HG02938 (cell line): ENCODE results near the gene KLHL11.

ENCODE experiments used
- ATAC-seq: cut with Tn5 transposase; IDR thresholded peaks from one replicate; pipeline ENCODE4 v1.9.1; 2021; ENCODE audit warnings: mild to moderate bottlenecking, moderate library complexity; ENCODE audit not compliant: unreplicated experiment

Gene KLHL11, protein sequence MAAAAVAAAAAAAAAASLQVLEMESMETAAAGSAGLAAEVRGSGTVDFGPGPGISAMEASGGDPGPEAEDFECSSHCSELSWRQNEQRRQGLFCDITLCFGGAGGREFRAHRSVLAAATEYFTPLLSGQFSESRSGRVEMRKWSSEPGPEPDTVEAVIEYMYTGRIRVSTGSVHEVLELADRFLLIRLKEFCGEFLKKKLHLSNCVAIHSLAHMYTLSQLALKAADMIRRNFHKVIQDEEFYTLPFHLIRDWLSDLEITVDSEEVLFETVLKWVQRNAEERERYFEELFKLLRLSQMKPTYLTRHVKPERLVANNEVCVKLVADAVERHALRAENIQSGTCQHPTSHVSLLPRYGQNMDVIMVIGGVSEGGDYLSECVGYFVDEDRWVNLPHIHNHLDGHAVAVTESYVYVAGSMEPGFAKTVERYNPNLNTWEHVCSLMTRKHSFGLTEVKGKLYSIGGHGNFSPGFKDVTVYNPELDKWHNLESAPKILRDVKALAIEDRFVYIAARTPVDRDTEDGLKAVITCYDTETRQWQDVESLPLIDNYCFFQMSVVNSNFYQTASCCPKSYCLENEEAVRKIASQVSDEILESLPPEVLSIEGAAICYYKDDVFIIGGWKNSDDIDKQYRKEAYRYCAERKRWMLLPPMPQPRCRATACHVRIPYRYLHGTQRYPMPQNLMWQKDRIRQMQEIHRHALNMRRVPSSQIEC

DNA sequence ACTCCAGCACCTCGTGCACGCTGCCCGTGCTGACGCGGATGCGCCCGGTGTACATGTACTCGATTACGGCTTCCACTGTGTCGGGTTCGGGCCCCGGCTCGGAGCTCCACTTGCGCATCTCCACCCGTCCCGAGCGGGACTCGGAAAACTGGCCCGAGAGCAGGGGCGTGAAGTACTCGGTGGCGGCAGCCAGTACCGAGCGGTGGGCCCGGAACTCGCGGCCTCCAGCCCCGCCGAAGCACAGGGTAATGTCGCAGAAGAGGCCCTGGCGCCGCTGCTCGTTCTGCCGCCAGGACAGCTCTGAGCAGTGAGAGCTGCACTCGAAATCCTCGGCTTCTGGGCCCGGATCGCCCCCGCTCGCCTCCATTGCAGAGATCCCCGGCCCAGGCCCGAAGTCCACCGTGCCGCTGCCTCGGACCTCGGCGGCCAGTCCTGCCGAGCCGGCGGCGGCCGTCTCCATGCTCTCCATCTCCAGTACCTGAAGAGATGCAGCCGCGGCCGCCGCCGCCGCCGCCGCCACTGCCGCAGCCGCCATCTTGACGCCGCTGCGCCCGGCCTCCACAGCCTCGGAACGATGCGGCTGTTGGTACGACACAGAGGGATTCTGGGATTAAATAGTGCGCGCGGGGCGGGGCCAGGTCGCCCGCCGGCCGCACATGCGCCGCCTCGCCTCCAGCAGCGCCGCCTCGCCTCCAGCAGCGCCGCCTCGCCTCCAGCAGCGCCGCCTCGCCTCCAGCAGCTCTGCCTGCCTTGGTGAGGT, at the start of gene KLHL11:
KLHL11 (minus strand) TSS at position 588 of the 760 bp plus-strand sequence; CDS start at position 535, 53 bp downstream.
- peak; percentile 79 for ATAC-seq

DNA sequence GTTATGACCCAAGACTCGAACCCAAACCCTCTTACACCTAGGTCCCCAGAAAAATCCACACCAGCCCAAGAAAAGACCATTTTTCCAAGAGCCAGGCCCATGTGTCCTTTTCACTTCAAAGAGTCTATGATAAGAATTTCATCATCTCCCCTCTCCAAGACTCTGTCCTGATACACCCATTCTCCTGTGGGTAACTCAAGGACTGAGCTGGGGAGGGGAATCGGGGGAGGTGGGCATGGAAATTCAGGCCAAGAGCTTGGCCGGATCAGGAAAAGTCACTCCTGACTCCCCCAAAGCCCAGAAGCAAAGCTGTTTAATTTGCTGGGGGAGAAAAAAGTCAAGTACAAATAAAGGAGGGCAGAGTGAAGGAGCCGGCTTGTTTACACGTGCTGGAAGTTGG, 49.8 kb upstream of the KLHL11 start:
- ATAC-seq: no peak

DNA sequence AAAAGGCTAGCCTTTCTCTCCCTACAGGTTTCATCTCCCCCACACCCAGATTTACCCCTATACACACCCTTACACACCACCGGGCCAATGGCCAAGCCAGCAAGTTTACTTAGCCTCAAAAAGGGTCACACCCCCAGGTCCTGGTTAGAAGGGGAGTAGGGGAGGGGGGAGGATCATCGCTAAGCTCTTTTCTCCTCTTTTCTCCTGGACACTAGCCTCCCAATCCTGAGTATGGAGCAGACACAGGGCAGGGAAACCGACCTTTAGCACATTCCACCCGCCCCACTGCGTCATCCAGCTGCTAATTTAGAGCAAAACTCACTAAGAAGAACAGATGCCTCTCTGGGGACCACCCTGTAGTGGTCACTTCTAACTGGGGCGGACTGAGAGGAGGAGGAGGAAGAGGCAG, 49.1 kb upstream of the KLHL11 start:
- no peak for ATAC-seq

DNA sequence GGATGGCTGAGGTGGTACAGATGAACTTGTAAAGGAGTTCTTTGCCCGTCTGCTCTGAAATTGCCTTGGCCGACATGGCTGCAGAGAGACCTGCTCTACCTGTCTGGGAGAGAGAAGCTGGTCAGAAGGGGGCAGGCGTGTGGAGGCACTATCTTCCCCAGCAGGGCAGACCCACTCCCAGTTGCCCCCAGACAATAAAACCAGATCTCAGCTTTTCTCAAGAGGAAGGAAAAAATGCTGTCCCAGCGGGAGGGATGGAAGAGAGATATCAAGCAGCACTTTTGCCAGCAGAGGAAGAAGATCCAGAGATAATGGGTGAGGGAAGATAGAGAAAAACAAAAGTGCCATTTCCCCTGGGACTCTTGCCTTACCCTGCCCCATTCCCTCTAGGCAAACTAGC, 48.6 kb upstream of the KLHL11 start:
- ATAC-seq: no peak

DNA sequence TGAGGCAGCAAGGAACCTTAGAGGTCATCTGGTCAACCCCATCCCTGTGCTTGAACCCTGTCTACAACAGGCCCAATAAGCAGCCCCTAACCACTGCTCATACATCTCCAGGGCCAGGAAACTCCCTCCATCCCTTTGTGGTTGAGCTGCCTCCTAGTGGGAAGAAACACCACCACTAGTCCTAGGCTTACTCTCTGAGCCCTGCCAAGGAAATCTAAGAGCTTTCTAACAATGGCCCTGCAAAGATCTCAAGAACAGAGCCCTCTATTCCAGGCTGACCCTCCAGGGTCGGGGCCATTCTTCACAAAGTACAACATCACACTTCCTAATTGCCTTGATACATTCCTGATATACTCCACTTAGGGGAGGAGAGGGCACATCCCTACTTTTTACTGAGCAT, 47.7 kb upstream of the KLHL11 start:
- ATAC-seq: no peak

DNA sequence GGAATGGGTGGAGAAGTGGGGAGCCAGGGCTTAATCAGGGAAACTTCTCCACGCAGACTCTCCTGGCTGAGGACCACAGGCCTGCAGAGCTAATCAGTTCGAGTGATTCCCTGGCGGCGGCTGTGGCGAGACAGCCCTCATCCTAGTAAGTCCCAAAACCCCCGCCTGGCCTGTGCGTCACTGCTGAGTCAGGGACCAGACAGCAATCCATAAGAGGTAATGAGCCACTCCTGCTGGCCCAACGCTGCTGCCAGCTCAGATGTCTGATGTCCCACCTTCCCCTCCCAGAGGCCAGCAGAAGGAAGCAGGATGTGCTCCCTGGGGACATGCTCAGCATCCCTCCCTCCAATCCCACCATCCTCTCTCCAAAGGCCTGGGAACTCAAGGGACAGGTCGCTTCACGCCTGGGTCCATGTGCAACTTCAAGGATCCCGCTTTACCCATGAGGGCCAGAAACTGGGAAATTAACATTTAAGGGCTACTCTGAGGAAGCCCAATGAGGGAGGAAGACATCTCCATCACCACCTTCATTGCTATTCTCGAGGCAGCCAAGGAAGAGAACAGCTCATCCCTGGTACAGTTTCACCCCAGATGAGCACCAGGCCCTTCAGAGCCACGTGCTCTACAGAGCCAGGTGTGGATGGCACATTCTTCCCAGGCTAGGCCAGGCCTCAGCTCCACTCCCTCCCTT, 45.6 kb upstream of the KLHL11 start:
- ATAC-seq: no peak

DNA sequence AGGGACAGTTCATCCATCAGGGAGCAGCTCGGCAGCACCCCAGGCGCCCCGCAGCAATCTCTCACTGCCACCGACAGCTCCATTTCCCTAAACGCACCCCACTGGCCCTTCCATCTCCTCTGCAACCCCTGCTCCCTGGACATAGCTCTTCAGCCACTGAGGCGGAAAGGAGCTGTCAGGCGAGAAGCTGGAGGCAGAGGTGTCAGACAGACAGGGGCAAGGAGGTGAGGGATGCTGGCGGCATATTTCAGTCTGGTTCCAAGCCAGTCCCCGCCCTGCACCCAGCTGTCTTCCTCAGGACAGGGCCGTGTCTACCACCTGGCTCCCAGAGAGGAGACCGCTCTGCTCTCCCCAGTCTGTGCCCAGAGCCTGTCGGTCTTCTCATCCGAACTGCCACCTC, 43.9 kb upstream of the KLHL11 start:
- no peak for ATAC-seq

DNA sequence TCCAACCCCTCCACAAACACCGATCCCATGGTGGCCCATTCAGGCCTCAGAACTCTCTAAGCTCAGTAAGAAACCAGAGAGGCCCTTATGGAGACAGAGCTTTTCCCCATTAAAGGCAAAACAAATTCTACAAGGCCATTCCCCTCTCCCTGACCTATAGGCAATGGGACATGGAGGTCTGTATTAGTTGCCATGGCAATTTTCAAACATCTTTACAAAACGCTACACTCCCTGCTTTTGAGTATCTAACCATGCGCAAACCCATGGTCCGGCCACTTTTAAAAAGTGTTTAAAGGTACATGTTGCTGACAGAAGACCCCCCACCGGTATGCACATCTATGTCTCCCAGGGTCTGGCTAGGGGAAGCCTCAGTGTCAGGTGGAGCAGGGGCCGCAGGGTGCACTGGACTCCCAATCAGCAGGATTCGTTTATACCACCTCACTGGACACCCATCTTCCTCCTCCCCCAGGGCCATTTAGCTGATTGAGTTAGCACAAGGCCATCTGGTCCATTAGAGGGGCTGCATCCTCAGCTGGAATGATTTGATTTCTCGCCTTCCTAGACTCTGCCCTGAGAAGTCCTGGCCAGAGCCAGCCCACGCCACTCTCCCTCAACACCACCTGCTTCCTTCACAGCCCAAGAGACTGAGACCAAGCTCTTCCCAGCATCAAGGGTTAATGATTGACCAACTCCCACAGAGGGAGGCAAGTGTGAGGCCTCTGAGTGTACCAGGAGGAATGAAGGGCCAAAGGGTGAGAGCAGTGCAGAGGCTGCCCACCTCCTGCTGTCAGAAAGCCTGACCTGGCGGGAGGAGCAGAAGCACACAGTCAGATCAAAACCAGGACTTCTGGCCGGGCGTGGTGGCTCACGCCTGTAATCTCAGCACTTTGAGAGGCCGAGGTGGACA, 42.7 kb upstream of the KLHL11 start:
- ATAC-seq: no peak

DNA sequence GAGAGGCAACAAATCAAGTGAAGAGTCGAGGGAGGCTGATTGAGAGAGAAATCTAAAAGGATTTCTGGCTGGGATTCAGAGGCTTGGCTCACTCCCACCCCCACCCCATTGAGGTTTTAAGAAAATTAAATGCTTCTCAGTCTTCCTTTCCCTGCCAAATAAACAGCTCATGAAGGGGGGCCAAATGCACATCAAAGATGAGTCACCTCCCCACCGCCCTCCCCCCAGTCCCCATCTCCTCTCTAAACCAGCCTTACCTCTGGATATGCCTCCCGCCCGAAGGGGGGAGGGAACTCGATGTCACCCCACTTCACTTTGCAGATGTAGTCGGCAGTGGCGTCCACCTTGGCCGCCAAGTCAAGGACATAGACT, 41.9 kb upstream of the KLHL11 start:
- no peak for ATAC-seq

DNA sequence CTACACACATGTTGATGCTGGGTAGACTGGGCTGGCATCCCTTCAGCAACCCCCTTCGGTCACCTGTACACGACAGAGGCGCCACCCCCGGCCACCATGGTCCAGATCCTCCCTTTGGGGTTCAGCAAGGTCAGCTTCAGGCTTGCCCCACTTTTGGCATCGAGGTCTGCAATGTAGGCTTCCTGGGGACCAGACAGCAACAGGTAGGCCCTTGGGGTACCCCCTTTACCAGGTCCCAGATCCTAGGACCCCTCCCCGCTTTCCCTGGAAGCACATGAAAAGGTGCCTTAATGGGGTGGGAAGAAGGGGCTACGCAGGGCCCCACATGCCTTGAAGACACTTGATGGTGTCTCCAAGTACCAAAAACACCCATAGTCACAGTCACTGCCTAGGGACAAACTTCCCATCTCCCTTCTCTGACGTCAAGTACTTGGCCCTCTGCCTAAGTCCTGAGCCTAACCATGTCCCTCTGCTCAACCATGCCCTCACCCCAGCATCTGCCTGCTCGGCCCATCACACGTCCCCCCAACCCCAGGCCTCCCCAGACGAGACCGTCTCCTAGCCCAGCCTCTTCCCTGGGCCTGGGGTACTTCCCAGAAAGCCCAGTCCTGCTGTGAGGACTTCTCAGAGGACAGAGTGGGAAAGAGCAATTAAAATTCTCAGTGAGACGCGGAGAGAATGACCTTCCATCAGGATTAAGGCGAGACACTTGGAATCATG, 41.4 kb upstream of the KLHL11 start:
- no peak for ATAC-seq

DNA sequence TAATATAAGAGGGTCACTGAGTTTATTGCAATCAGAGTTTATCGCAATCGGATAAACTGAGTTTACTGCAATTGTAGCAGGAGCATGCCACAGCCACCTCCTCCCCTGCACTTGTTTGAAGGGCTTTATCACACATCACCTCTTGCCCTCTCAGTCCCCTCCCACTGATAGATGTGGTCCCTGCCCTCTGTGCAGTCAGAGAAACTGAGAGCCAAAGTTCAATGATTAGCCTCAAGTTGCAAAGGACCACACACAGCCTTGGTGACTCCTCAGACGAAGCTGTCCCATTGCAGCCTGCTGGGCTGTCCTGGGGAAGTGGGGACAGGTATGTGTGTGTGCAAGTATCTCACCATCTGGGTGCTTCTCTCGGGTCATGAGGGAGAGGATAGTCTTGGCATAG, 39.9 kb upstream of the KLHL11 start:
- ATAC-seq: no peak

DNA sequence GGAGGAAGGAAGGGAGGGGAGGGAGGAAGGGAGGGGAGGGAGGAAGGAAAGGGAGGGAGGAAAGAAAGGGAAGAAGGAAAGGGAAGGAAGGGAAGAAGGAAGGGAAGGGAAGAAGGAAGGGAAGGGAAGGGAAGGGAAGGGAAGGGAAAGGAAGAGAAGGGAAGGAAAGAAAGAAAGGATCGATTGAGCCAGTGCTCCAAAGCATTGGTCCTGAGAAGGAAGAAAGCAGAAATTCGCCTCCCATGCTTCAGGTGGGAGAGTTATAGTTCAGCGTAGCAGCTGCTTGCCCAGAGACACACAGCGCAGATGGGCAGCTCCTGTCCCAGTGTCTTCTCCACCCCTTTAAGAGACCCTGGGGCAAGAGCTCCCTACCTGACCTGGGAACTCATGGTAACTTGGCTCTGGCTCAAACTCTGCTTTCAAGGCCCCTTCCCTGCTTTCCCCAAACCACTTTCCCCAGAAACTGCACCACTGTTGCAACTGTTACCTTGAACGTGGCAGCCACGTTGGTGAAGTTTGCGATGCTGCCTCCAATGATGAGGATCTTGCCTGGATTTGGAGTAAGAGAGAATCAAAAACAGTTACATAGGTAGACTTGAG, 39.1 kb upstream of the KLHL11 start:
- no peak for ATAC-seq

DNA sequence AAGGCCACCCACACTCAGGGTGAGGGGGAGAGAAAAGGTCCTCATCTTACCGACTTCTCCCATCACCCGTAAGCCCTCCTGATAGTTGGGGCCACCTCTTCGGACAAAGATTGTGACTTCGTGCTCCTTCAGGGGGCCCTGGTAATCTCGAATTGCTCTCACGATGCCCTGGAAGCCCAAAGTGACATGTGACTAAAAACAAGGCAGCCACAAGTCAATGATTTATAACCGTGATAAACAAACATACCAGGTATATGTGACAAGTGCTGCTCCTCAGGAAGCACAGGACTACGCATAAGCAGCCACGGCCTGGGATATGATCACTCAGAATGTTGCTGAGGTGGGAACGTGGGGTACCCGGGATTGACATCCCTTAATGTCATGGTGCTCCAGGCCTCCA, 36.4 kb upstream of the KLHL11 start:
- ATAC-seq: no peak

DNA sequence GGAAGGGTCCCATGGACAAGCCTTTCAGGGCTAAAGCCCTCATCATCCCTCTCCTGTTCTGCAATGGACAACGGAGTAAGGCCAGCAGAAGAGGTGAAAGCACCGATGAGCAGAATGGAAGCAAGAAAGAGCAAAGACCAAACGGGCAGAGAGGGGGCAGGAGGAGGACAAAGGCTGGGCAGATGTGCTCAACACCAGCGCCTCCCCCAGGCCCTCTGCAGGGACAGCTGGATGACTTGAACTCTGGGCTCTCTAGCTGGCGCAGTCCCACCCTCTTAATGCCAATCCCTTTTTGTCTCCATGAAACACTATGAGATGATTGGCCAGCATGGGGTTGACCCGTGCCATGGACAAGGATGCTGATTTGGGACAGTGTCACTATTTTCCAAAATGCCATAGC, 31.5 kb upstream of the KLHL11 start:
- no peak for ATAC-seq

DNA sequence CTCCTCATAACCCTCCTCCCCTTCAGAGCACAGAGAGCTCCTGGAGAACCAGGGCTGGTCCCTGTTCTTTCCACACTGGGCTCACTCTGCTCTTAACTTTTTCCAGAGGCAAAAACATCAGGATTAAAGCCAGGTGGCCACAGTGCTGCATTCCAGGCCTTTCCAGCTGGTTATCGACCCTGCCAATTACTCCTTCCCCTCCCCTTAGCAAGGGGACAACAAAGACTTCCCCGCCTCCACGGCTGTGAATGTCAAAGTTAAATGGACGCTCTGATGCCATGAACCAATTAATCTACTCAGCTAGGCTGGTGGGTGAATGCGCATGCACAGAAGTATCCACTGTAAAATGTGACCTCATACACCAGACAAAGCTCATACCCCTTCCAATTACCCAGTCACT, 30.4 kb upstream of the KLHL11 start:
- ATAC-seq: no peak

DNA sequence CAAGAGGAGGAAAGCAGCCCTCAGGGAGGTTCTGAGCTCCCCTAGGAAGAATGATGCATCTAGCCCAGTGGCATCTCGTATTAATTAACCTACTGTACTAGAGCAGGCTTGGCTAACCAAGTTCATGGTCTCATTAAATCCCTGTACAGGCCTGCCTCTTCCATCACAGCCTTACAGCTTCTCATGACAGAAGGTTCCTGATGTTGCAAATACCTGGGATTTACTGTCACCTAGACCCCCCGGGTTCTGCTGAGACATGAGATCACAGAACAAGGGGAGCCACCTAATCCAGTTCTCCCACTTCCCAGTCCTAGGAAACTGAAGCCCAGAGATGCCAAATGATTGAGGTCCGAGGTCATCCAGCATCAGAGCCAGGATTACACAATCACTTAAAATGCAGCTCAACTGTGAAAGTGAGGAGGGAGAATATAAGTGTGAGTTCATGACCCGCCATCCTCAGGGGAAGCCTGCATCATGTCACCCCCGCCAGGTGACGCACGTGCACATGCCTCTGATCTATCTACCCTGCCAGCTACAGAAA, 29.6 kb upstream of the KLHL11 start:
- no peak for ATAC-seq

DNA sequence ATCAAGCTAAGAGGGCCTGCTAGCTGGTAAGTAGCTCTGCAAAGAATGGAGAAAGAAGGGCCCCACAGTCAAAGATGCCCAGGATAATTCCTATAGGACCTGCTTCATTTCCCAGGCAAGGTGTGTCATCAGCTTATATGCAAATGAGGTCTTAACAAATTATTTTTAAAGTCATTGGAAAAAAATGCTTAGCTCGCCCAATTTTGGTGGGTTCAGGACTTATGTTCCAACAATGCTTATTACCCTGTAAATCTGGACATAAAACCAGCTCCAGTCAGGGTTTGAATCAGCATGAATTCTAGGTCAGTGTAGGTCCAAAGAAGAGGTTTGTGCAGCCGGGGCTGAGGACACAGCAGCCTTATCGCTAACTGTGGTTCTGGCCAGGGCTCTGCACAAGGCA, 28.2 kb upstream of the KLHL11 start:
- ATAC-seq: no peak

DNA sequence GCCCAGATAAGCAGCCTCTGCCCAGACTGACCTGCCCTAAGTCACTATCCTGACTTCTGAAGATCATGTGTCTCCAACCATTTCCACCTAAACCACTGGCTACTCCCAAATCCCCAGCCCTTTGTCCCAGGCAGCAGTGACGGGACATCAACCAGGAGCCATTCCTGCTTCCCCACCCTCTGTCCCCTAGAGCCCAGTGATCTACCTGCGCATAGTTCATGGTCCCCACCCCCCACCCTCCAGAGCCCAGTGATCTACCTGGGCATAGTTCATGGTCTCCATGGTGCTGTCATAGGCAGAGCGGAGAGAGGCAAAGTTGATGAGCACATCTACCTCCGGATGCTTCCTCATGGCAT, 26.8 kb upstream of the KLHL11 start:
- no peak for ATAC-seq
